NT2/D1 (cell line): ENCODE measurements around the gene ASMT.
A peak's percentile ranks its signal among the peaks of the same experiment; 100 is the strongest.
"Not testable (repeated sequence)": the region's sequence is repeated elsewhere in the genome, so short reads cannot be mapped to it uniquely, and the experiment has no call there.

ENCODE experiments used
- DNase-seq: peaks from one replicate; pipeline ENCODE4 v3.0.0-alpha.2; 2011; ENCODE audit warnings: low read depth, low spot score
- H3K27me3 ChIP-seq: 2 replicates; pipeline ENCODE4 v1.6.0; 2011; ENCODE audit warnings: mild to moderate bottlenecking; ENCODE audit not compliant: insufficient read length, insufficient read depth
- H3K36me3 ChIP-seq: 2 replicates; pipeline ENCODE4 v1.6.1; 2011; ENCODE audit warnings: mild to moderate bottlenecking, low read length, mixed read lengths; ENCODE audit not compliant: insufficient read depth, insufficient read length
- H3K4me1 ChIP-seq: 2 replicates; pipeline ENCODE4 v1.5.1; 2011; ENCODE audit not compliant: insufficient read depth, insufficient read length
- H3K4me3 ChIP-seq: 2 replicates; pipeline ENCODE4 v1.5.1; 2011; ENCODE audit warnings: low read depth; ENCODE audit not compliant: insufficient read length
- H3K9ac ChIP-seq: 2 replicates; pipeline ENCODE4 v1.6.0; 2011; ENCODE audit warnings: low read depth; ENCODE audit not compliant: insufficient read length
- H3K9me3 ChIP-seq: 2 replicates; pipeline ENCODE4 v1.5.1; 2011; ENCODE audit warnings: mild to moderate bottlenecking, low read length; ENCODE audit not compliant: insufficient read depth
- SUZ12 ChIP-seq: IDR thresholded peaks from 2 replicates; pipeline ENCODE4 v1.6.1; 2011; ENCODE audit not compliant: insufficient read length, insufficient read depth; ENCODE audit errors: extremely low read depth
- YY1 ChIP-seq: IDR thresholded peaks from 2 replicates; pipeline ENCODE4 v1.6.1; 2011; ENCODE audit not compliant: insufficient read length, insufficient read depth
- ZNF274 ChIP-seq: IDR thresholded peaks from 2 replicates; pipeline ENCODE4 v1.6.1; 2011; ENCODE audit warnings: mild to moderate bottlenecking, low read depth, low read length

Gene ASMT

GRCh38 chrX:1614927-1615326 lies at the start of gene ASMT:
ASMT (plus strand) TSS chrX:1615059; CDS start chrX:1615200, 141 bp downstream.
- Histone ChIP-seq H3K27me3 (no peaks in the 10 kb centered on the region), H3K36me3 (no peaks in the 10 kb centered on the region), H3K4me3 (no peak within 1 kb of the TSS)

GRCh38 chrX:1574181-1574580 lies 40.7 kb upstream of the ASMT start:
- H3K9me3 ChIP-seq, H3K9ac ChIP-seq, H3K27me3 ChIP-seq, H3K4me3 ChIP-seq, DNase-seq, H3K36me3 ChIP-seq, H3K4me1 ChIP-seq: not testable (repeated sequence)

More at GRCh38 chrX:1614927-1615326, at the start of gene ASMT:
- H3K9ac ChIP-seq: no peak within 1 kb of the TSS
- DNase-seq: no peak
- peaks cover 2% of the 10 kb centered on the region for H3K4me1 ChIP-seq
- H3K9me3 ChIP-seq: no peaks in the 10 kb centered on the region
- TF ChIP-seq SUZ12: no peak
- TF ChIP-seq YY1: no peak
- TF ChIP-seq ZNF274: no peak

- H3K36me3 ChIP-seq: no peaks in the 10 kb centered on the region
- DNase-seq: no peak
- peaks cover 7% of the 10 kb centered on the region for H3K27me3 ChIP-seq
- peaks cover 4% of the 10 kb centered on the region; the same call in 1 of the 2 replicates for H3K9me3 ChIP-seq
- H3K4me1 ChIP-seq: no peaks in the 10 kb centered on the region
- no peak overlapping the region for H3K4me3 ChIP-seq
- no peak overlapping the region for H3K9ac ChIP-seq
- TF ChIP-seq YY1 (no peak), SUZ12 (no peak), ZNF274 (no peak)
Observed at GRCh38 chrX:1576201-1576992, 38.5 kb upstream of the ASMT start.

- Histone ChIP-seq H3K4me3 (no peak overlapping the region), H3K9me3 (peaks cover 4% of the 10 kb centered on the region; the same call in 1 of the 2 replicates), H3K9ac (no peak overlapping the region), H3K36me3 (no peaks in the 10 kb centered on the region), H3K27me3 (peaks cover 7% of the 10 kb centered on the region), H3K4me1 (no peaks in the 10 kb centered on the region)
- DNase-seq: no peak
- no peak for TF ChIP-seq YY1
- no peak for TF ChIP-seq ZNF274
- TF ChIP-seq SUZ12: no peak
Observed at GRCh38 chrX:1577845-1578244, 37.0 kb upstream of the ASMT start.

- H3K9me3 ChIP-seq: peaks cover 4% of the 10 kb centered on the region; the same call in 1 of the 2 replicates
- no peak for DNase-seq
- H3K9ac ChIP-seq: no peak overlapping the region
- TF ChIP-seq SUZ12: no peak
- no peak for TF ChIP-seq ZNF274
- no peak for TF ChIP-seq YY1
- H3K4me1 ChIP-seq: no peaks in the 10 kb centered on the region
- H3K27me3 ChIP-seq: peaks cover 7% of the 10 kb centered on the region
- no peaks in the 10 kb centered on the region for H3K36me3 ChIP-seq
- H3K4me3 ChIP-seq: no peak overlapping the region
Observed at GRCh38 chrX:1578511-1579173, 36.2 kb upstream of the ASMT start.

- peak; percentile 40 for DNase-seq
- H3K27me3 ChIP-seq: peaks cover 2% of the 10 kb centered on the region
Observed at GRCh38 chrX:1581132-1581531, 33.7 kb upstream of the ASMT start.

GRCh38 chrX:1582686-1583437 lies 32.0 kb upstream of the ASMT start:
- H3K4me1 ChIP-seq: no peaks in the 10 kb centered on the region
- TF ChIP-seq ZNF274 (no peak), YY1 (no peak), SUZ12 (no peak)
- no peaks in the 10 kb centered on the region for H3K36me3 ChIP-seq
- no peaks in the 10 kb centered on the region for H3K27me3 ChIP-seq
- peaks cover 4% of the 10 kb centered on the region; the same call in 1 of the 2 replicates for H3K9me3 ChIP-seq
- no peak overlapping the region for H3K4me3 ChIP-seq
- no peak overlapping the region for H3K9ac ChIP-seq
- no peak for DNase-seq

More at GRCh38 chrX:1581132-1581531, 33.7 kb upstream of the ASMT start:
- Histone ChIP-seq H3K36me3 (no peaks in the 10 kb centered on the region), H3K4me1 (no peaks in the 10 kb centered on the region), H3K9me3 (peaks cover 4% of the 10 kb centered on the region; the same call in 1 of the 2 replicates), H3K9ac (no peak overlapping the region), H3K4me3 (no peak overlapping the region)
- TF ChIP-seq ZNF274 (no peak), YY1 (no peak)
